Ramos (cell line): Measurements from ENCODE around the gene TTC9B.

Experiments used
- in situ Hi-C: fragments of 300-500 bp; cut with MboI; formaldehyde crosslinking; loops from one replicate; pipeline ENCODE4 v1.14.3; 2022; ENCODE audit warnings: low sequenced_read_pairs; ENCODE audit not compliant: unreplicated experiment

The TTC9B gene

GRCh38 chr19:40217027-40217810, 965 bp downstream of the TTC9B start:
- in situ Hi-C loops = no loop called here

- in situ Hi-C loops = no loop called here
Measured at GRCh38 chr19:40216777-40217026, 1.5 kb downstream of the TTC9B start.

GRCh38 chr19:40216013-40216776, 2.0 kb downstream of the TTC9B start:
- in situ Hi-C loops = no loop called here

- in situ Hi-C loops = no loop called here
Measured at GRCh38 chr19:40214936-40215335, 3.2 kb downstream of the TTC9B start.

- in situ Hi-C loops = no loop called here
Measured at GRCh38 chr19:40213882-40214570, 4.2 kb downstream of the TTC9B start.

GRCh38 chr19:40213251-40213829, 4.8 kb downstream of the TTC9B start:
- in situ Hi-C loops = no loop called here

- in situ Hi-C loops = no loop called here
Measured at GRCh38 chr19:40210889-40211288, 7.3 kb downstream of the TTC9B start.

- in situ Hi-C loops = no loop called here
Measured at GRCh38 chr19:40208602-40209001, 9.6 kb downstream of the TTC9B start.

GRCh38 chr19:40205760-40206159, 12.4 kb downstream of the TTC9B start:
- in situ Hi-C loops = no loop called here

- in situ Hi-C loops = no loop called here
Measured at GRCh38 chr19:40204381-40204780, 13.8 kb downstream of the TTC9B start.

GRCh38 chr19:40200341-40201099, 17.7 kb downstream of the TTC9B start:
- in situ Hi-C loops = no loop called here

GRCh38 chr19:40198272-40198990, 19.8 kb downstream of the TTC9B start:
- in situ Hi-C loops = no loop called here

GRCh38 chr19:40193587-40193849, 24.7 kb downstream of the TTC9B start:
- in situ Hi-C loops = no loop called here

GRCh38 chr19:40192758-40193586, 25.2 kb downstream of the TTC9B start:
- in situ Hi-C loops = no loop called here

GRCh38 chr19:40191836-40192646, 26.1 kb downstream of the TTC9B start:
- in situ Hi-C loops = no loop called here

GRCh38 chr19:40190891-40191835, 27.0 kb downstream of the TTC9B start, which contains the start of gene MAP3K10:
MAP3K10 (plus strand) TSS chr19:40191426; CDS start chr19:40192032, 606 bp downstream.
- in situ Hi-C loops = no loop called here

- in situ Hi-C loops = no loop called here
Measured at GRCh38 chr19:40184273-40184672, 33.9 kb downstream of the TTC9B start.
